HL-60 (cell line): ENCODE measurements around the gene ZNF579.

Experiments used
- DNase-seq, 2 experiments: peaks; one replicate each; pipeline ENCODE4 v3.0.0-alpha.2; 2010 to 2020; ENCODE audit warnings: low read depth in 1 of 2, low spot score in 1 of 2
- H3K27ac ChIP-seq: fragments of 250-450 bp; sonication (Bioruptor Pico); replicated peaks from 2 replicates; pipeline ENCODE4 v1.5.1; 2020; ENCODE audit warnings: mild to moderate bottlenecking, moderate library complexity
- H3K27me3 ChIP-seq: fragments of 250-450 bp; sonication (Bioruptor Pico); 2 replicates; pipeline ENCODE4 v1.5.1; 2021; ENCODE audit warnings: mild to moderate bottlenecking, moderate library complexity; ENCODE audit not compliant: insufficient read depth, poor library complexity, severe bottlenecking
- H3K4me3 ChIP-seq: replicated peaks from 2 replicates; pipeline ENCODE4 v1.5.1; 2011; ENCODE audit warnings: mild to moderate bottlenecking, control low read depth, low read length; ENCODE audit not compliant: insufficient read depth
- CTCF ChIP-seq: IDR thresholded peaks from one replicate; pipeline ENCODE4 v1.5.1; 2011; ENCODE audit warnings: low read length, control low read depth, inconsistent platforms; ENCODE audit not compliant: insufficient read depth
- GABPA ChIP-seq: IDR thresholded peaks from 2 replicates; pipeline ENCODE4 v1.6.1; 2012; ENCODE audit warnings: low read depth
- POLR2AphosphoS5 ChIP-seq: IDR thresholded peaks from 2 replicates; pipeline ENCODE4 v1.6.1; 2012; ENCODE audit warnings: low read depth
- REST ChIP-seq: IDR thresholded peaks from 2 replicates; pipeline ENCODE4 v1.6.1; 2012; ENCODE audit warnings: low read depth; ENCODE audit not compliant: insufficient replicate concordance
- SPI1 ChIP-seq: IDR thresholded peaks from 2 replicates; pipeline ENCODE4 v1.6.1; 2012; ENCODE audit warnings: low read depth, mild to moderate bottlenecking, borderline replicate concordance

The ZNF579 gene

GRCh38 chr19:55598719-55599467, 18.2 kb upstream of the ZNF579 start:
- peak; percentile 89 to 93 for DNase-seq
- Histone ChIP-seq H3K27ac (peak overlapping the region; percentile 97), H3K27me3 (no peaks in the 10 kb centered on the region), H3K4me3 (peak overlapping the region; percentile 65)
- TF ChIP-seq GABPA (no peak), POLR2AphosphoS5 (no peak), SPI1 (peak; percentile 31; the same call in 1 of the 2 replicates), REST (no peak)

- no peak overlapping the region for H3K4me3 ChIP-seq
- DNase-seq: no peak
- H3K27ac ChIP-seq: no peak overlapping the region
- H3K27me3 ChIP-seq: no peaks in the 10 kb centered on the region
- no peak for TF ChIP-seq GABPA
- no peak for TF ChIP-seq SPI1
- no peak for TF ChIP-seq POLR2AphosphoS5
- TF ChIP-seq REST: no peak
- no peak for TF ChIP-seq CTCF
Measured at GRCh38 chr19:55598034-55598433, 17.4 kb upstream of the ZNF579 start.

GRCh38 chr19:55597501-55597921, 16.9 kb upstream of the ZNF579 start:
- TF ChIP-seq CTCF (no peak), REST (no peak), SPI1 (no peak)
- Histone ChIP-seq H3K4me3 (no peak overlapping the region), H3K27me3 (no peaks in the 10 kb centered on the region), H3K27ac (no peak overlapping the region)
- DNase-seq: no peak
